Astrocyte (in vitro differentiated cells and primary cell): ENCODE results near the gene PDE9A.

Experiments used
- CTCF ChIP-seq: IDR thresholded peaks from 2 replicates; pipeline ENCODE4 v1.5.1; 2011; ENCODE audit warnings: low read depth, mild to moderate bottlenecking, inconsistent platforms, low read length, moderate library complexity; ENCODE audit not compliant: insufficient read depth
- EZH2 ChIP-seq: IDR thresholded peaks from 2 replicates; pipeline ENCODE4 v1.6.1; 2012; ENCODE audit warnings: mild to moderate bottlenecking, low read length, inconsistent platforms; ENCODE audit not compliant: insufficient read depth

GRCh38 chr21:42757422-42757821 is 104.0 kb downstream of the PDE9A start:
- TF ChIP-seq EZH2, result no peak
- no peak for TF ChIP-seq CTCF
